AG04450 (cell line): ENCODE results near the gene CCDC134. TPM values are rescaled to one million over a fixed set of nuclear protein-coding genes. Genes with fewer than 3 reads are reported as not detected.

Source experiments
- CTCF ChIA-PET: fragments of 300-600, 350-600 bp; formaldehyde crosslinking; extraction: SDS; loops from one replicate; lab custom pipeline; 2022; ENCODE audit warnings: antibody characterized with exemption, inconsistent platforms; lab: Charles Lee
- POLR2A ChIA-PET: fragments of 350-600 bp; formaldehyde crosslinking; extraction: SDS; loops from one replicate; lab custom pipeline; 2021; ENCODE audit warnings: antibody characterized with exemption, inconsistent platforms; lab: Yijun Ruan, JAX
- DNase-seq: peaks from one replicate; pipeline ENCODE4 v3.0.0-alpha.2; 2011; ENCODE audit warnings: low read depth, low spot score
- H3K27ac ChIP-seq: one replicate; pipeline ENCODE4 v1.5.1; 2012; ENCODE audit warnings: low read depth, low read length, control low read depth
- H3K27me3 ChIP-seq: one replicate; pipeline ENCODE4 v1.6.0; 2012; ENCODE audit warnings: low read length; ENCODE audit not compliant: control insufficient read depth, insufficient read depth
- H3K4me3 ChIP-seq: 2 replicates; pipeline ENCODE4 v1.5.1; 2011; ENCODE audit warnings: mild to moderate bottlenecking, low read depth, low read length, control low read depth
- H3K9me3 ChIP-seq: 2 replicates; pipeline ENCODE4 v1.5.1; 2012; ENCODE audit warnings: low read length; ENCODE audit not compliant: control insufficient read depth, insufficient read depth
- polyA plus RNA-seq: library from polyadenylated mRNA; depleted of rRNA; stranded (reverse); fragments of >200 nt; gene quantifications from 2 replicates; pipeline ENCODE4 v1.2.3, GENCODE V29; 2011; rRNA removed
- TF ChIP-seq, protein P1 (sequence below): IDR thresholded peaks from 2 replicates; pipeline ENCODE4 v1.5.1; 2011; ENCODE audit warnings: low read depth, low read length, control low read depth, inconsistent platforms

CCDC134 gene
- polyA plus RNA-seq, 1 experiment, result 2.6 TPM

DNA sequence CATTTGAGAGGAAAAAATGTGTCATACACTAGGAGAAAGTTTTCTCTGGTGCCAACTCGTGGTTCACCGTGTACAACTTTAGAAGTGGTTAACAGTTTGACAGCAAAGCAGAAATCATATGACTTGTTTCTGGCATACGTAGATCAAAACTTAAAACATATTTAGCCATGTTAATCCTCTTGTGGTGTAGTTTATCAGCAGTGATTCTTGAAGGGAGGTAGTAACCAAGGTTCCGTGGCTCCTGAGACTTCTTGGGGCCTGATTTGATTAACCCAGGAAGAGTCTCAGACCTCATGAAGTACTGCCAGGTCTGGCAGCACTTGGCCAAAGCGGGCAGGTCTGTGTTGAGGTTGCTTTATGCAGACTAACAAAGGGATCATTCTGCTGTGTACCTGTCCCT, 72.9 kb downstream of the CCDC134 start:
- Histone ChIP-seq H3K27me3 (no peaks in the 10 kb centered on the region), H3K4me3 (no peak overlapping the region), H3K27ac (no peak overlapping the region), H3K9me3 (no peaks in the 10 kb centered on the region)
- no peak for DNase-seq
- POLR2A ChIA-PET, result no interaction called here
- CTCF ChIA-PET, result interaction anchor here (2.0 kb wide), 1 partner anchor 176 kb away, joined by 5 read pairs; no protein-coding TSS in a partner anchor
- TF ChIP-seq, protein P1, sequence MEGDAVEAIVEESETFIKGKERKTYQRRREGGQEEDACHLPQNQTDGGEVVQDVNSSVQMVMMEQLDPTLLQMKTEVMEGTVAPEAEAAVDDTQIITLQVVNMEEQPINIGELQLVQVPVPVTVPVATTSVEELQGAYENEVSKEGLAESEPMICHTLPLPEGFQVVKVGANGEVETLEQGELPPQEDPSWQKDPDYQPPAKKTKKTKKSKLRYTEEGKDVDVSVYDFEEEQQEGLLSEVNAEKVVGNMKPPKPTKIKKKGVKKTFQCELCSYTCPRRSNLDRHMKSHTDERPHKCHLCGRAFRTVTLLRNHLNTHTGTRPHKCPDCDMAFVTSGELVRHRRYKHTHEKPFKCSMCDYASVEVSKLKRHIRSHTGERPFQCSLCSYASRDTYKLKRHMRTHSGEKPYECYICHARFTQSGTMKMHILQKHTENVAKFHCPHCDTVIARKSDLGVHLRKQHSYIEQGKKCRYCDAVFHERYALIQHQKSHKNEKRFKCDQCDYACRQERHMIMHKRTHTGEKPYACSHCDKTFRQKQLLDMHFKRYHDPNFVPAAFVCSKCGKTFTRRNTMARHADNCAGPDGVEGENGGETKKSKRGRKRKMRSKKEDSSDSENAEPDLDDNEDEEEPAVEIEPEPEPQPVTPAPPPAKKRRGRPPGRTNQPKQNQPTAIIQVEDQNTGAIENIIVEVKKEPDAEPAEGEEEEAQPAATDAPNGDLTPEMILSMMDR, result no peak

DNA sequence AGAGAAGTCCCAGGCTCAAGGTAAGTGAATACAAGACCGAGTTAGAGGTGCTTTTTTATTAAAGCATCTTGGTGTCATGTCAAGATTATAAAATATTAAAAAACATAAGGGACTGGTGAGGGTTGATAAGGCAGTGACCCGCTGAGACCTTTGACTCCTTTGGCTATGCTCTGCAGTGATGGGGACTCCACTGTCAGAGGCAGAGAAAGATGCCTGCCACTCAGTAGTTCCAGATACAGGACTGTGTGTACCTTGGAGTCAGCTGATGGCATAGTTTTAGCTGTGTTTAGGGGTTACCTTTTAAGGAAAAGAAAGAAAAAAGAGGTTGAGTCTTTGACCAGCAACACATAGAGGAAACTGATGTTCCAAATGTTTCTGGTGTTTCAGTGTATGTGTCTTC, 73.6 kb downstream of the CCDC134 start:
- POLR2A ChIA-PET, result no interaction called here
- Histone ChIP-seq H3K27me3 (no peaks in the 10 kb centered on the region), H3K27ac (no peak overlapping the region), H3K4me3 (no peak overlapping the region), H3K9me3 (no peaks in the 10 kb centered on the region)
- CTCF ChIA-PET, result interaction anchor here (2.0 kb wide), 1 partner anchor 176 kb away, joined by 5 read pairs; no protein-coding TSS in a partner anchor
- DNase-seq, result no peak
- TF ChIP-seq, protein P1, result no peak

DNA sequence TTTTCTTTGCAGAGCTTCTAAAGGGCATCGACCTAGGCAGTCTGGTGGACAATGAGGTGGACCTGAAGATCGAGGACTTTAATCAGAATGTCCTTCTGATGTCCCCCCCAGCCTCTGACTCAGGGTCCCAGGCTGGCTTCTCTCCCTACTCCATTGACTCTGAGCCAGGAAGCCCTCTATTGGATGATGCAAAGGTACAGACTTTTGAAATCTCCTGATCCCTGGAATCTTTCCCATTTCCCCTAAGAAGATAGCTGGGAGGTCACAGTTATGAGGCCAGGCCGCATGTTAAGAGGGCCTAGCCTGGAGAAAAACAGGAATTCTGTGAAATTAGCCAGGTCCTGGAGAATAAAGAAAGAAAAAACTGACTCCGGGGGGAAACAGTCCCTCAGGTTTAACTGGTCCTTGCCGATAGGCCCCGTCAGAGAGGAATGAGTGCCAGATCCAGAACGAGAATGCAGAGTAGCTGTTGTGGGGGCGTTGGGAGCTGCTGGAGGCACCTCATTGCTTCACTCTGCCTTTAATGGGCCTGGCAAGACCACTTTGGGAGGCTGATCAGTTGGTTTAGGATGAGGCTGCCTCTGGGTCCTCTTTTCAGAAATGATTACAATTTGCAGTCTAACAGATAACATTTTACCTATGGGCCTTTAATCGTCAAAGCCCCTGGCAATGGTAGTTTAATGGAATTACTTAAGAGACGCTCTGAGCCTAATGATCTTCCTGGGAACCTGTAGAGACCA, 75.2 kb downstream of the CCDC134 start:
- TF ChIP-seq, protein P1, result no peak
- no peak for DNase-seq
- H3K9me3 ChIP-seq, result no peaks in the 10 kb centered on the region
- no peak overlapping the region for H3K4me3 ChIP-seq
- H3K27ac ChIP-seq, result peak overlapping the region; percentile 1
- no peaks in the 10 kb centered on the region for H3K27me3 ChIP-seq
- POLR2A ChIA-PET, result no interaction called here
- CTCF ChIA-PET, result interaction anchor here (1.0 kb wide), 1 partner anchor 178 kb away, joined by 4 read pairs; no protein-coding TSS in a partner anchor

Other genes with a start within 250 kb of the CCDC134 start
- gene CSDC2, start 239.7 kb upstream of the CCDC134 start, polyA plus RNA-seq, result 12.4 and 21.2 TPM in 2 replicates
- gene PMM1, start 210.8 kb upstream of the CCDC134 start, polyA plus RNA-seq, result 60.7 and 72.5 TPM in 2 replicates
- gene DESI1, start 179.6 kb upstream of the CCDC134 start, polyA plus RNA-seq, result 22.3 and 23.8 TPM in 2 replicates
- gene XRCC6, start 179.4 kb upstream of the CCDC134 start, polyA plus RNA-seq, result 149 and 196 TPM in 2 replicates
- 151 and 165 TPM in 2 replicates for gene SNU13, start 111.8 kb upstream of the CCDC134 start, polyA plus RNA-seq
- gene MEI1, start 101.2 kb upstream of the CCDC134 start, polyA plus RNA-seq, result 0.22 and 0.25 TPM in 2 replicates
- gene SREBF2, start 32.4 kb downstream of the CCDC134 start, polyA plus RNA-seq, result 31.7 and 39.1 TPM in 2 replicates
- not detected in 2 replicates for gene SHISA8, start 114.4 kb downstream of the CCDC134 start, polyA plus RNA-seq
- gene TNFRSF13C, start 126.1 kb downstream of the CCDC134 start, polyA plus RNA-seq, result 0.06 and 0.07 TPM in 2 replicates
- gene CENPM, start 146.5 kb downstream of the CCDC134 start, polyA plus RNA-seq, result 5.1 and 6.8 TPM in 2 replicates
- gene SEPTIN3, start 168.8 kb downstream of the CCDC134 start, polyA plus RNA-seq, result 0.22 and 0.24 TPM in 2 replicates
- 0.11 and 0.21 TPM in 2 replicates for gene WBP2NL, start 198.1 kb downstream of the CCDC134 start, polyA plus RNA-seq